ENCODE data around the gene DYRK3.

Gene DYRK3

GRCh38 chr1:206685334-206685768, 50.0 kb downstream of the DYRK3 start:
- no peaks in the 10 kb centered on the region for H3K9me3 ChIP-seq
- H3K27me3 ChIP-seq: no peaks in the 10 kb centered on the region
- peaks cover 41 to 42% of the 10 kb centered on the region in 2 experiments for H3K4me1 ChIP-seq (ENCODE audit: control insufficient read depth in 1 of 2, insufficient read depth in 1 of 2, low read depth in 1 of 2, low read length in 1 of 2)
- no peaks in the 10 kb centered on the region for H3K36me3 ChIP-seq
- TF ChIP-seq, protein P1, sequence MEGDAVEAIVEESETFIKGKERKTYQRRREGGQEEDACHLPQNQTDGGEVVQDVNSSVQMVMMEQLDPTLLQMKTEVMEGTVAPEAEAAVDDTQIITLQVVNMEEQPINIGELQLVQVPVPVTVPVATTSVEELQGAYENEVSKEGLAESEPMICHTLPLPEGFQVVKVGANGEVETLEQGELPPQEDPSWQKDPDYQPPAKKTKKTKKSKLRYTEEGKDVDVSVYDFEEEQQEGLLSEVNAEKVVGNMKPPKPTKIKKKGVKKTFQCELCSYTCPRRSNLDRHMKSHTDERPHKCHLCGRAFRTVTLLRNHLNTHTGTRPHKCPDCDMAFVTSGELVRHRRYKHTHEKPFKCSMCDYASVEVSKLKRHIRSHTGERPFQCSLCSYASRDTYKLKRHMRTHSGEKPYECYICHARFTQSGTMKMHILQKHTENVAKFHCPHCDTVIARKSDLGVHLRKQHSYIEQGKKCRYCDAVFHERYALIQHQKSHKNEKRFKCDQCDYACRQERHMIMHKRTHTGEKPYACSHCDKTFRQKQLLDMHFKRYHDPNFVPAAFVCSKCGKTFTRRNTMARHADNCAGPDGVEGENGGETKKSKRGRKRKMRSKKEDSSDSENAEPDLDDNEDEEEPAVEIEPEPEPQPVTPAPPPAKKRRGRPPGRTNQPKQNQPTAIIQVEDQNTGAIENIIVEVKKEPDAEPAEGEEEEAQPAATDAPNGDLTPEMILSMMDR (IDR thresholded peaks at IDR 0.05): no peak
- H3K4me3 ChIP-seq (ENCODE audit: low read depth in 1 of 2, low read length in 1 of 2): peak overlapping the region; percentile 65 to 82
- H3K27ac ChIP-seq: peak overlapping the region; percentile 98

DNA sequence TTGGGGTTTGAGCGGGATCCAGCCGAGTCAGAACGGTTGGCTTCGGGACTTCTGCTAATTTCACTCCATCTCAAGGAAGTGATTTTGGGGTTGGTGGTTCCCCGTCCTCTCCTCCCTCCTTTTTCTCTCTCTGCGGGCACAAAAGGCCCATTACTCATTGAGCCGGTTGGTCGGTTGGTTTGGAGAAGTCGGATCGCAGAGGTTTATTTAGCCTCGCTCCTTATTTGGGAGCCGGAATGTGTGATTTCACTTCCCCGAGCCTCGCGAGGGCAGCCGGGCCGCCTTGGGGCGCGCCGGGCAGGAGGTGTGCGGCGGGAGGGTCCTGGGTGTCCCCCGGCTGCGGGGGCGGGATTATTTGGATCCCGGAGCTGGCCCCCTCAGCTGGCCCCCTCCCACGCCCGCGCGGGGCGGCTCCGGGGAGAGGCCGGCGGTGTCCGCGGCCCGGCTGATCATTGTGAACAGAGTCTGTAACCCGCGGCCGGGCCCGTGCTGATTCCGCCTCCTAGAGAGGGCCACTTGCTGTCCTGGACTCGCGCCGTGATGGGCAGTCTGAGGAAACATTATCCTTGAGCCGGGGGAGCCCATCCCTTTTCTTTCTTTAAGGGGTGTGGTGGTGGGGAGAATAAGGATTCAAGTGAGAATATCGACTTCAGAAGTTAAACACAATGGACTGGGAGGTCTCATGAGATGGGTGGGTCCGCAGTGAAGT, 50.6 kb downstream of the DYRK3 start:
- Histone ChIP-seq H3K4me1 (ENCODE audit: control insufficient read depth in 1 of 2, insufficient read depth in 1 of 2, low read depth in 1 of 2, low read length in 1 of 2) (peaks cover 46 to 47% of the 10 kb centered on the region in 2 experiments), H3K9me3 (no peaks in the 10 kb centered on the region), H3K27ac (peak overlapping the region; percentile 98), H3K4me3 (ENCODE audit: low read depth in 1 of 2, low read length in 1 of 2) (peak overlapping the region; percentile 65 to 82), H3K36me3 (no peaks in the 10 kb centered on the region), H3K27me3 (no peaks in the 10 kb centered on the region)
- TF ChIP-seq, protein P1 (IDR thresholded peaks at IDR 0.05): no peak

DNA sequence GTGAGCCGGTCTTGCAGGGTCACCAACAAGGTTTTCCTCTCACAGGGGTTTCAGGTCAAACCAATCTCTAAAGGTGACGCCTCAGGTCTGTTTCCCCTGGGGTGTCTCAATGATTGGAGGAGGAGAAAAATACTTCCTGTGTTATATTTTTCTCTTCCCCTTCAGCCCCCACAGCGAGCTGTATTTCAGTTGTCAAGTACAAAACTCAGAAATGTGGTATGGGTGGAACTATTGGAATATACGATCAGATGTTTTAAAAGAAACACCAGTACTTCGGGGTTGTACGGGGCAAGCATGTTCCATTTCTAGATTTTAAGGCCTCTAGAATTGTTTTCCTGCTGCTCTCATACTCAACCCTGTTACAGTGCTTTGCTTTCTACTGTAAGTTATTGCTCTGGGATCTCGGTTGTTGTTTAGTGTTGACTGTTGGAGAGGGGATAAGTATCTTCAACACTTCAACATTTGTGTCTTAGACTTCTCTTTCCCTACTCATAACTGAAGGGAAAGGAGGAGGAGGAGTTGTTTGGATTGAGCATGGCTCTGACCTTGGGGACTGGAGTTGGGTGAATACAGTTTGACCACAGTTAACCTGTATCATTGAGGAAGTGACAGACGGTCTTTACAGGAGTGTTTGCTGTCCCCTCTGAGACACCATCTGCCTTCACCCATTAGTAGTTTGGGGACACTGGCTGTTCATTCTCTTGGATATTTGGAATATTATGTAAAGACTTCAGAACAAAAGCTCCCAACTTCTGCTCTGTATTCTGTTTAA, 51.3 kb downstream of the DYRK3 start:
- no peaks in the 10 kb centered on the region for H3K9me3 ChIP-seq
- TF ChIP-seq, protein P1 (IDR thresholded peaks at IDR 0.05): no peak
- peak overlapping the region; percentile 65 to 82 for H3K4me3 ChIP-seq (ENCODE audit: low read depth in 1 of 2, low read length in 1 of 2)
- H3K27ac ChIP-seq: peak overlapping the region; percentile 98
- no peaks in the 10 kb centered on the region for H3K36me3 ChIP-seq
- no peaks in the 10 kb centered on the region for H3K27me3 ChIP-seq
- peaks cover 52 to 53% of the 10 kb centered on the region in 2 experiments for H3K4me1 ChIP-seq (ENCODE audit: control insufficient read depth in 1 of 2, insufficient read depth in 1 of 2, low read depth in 1 of 2, low read length in 1 of 2)

- no peaks in the 10 kb centered on the region for H3K9me3 ChIP-seq
- peak overlapping the region; percentile 65 to 82 for H3K4me3 ChIP-seq (ENCODE audit: low read depth in 1 of 2, low read length in 1 of 2)
- peak overlapping the region; percentile 98 for H3K27ac ChIP-seq
- no peaks in the 10 kb centered on the region for H3K27me3 ChIP-seq
- H3K36me3 ChIP-seq: no peaks in the 10 kb centered on the region
- peaks cover 59% of the 10 kb centered on the region in 2 experiments for H3K4me1 ChIP-seq (ENCODE audit: control insufficient read depth in 1 of 2, insufficient read depth in 1 of 2, low read depth in 1 of 2, low read length in 1 of 2)
- TF ChIP-seq, protein P1 (IDR thresholded peaks at IDR 0.05): no peak
Measured at GRCh38 chr1:206687251-206687914, 52.0 kb downstream of the DYRK3 start.

GRCh38 chr1:206687915-206688442, 52.6 kb downstream of the DYRK3 start:
- peak overlapping the region in 1 of 2 experiments; percentile 82 for H3K4me3 ChIP-seq (ENCODE audit: low read depth in 1 of 2, low read length in 1 of 2)
- H3K4me1 ChIP-seq (ENCODE audit: control insufficient read depth in 1 of 2, insufficient read depth in 1 of 2, low read depth in 1 of 2, low read length in 1 of 2): peaks cover 62 to 65% of the 10 kb centered on the region in 2 experiments
- no peaks in the 10 kb centered on the region for H3K27me3 ChIP-seq
- peak overlapping the region; percentile 98 for H3K27ac ChIP-seq
- H3K9me3 ChIP-seq: no peaks in the 10 kb centered on the region
- TF ChIP-seq, protein P1 (IDR thresholded peaks at IDR 0.05): no peak
- H3K36me3 ChIP-seq: peaks cover 4% of the 10 kb centered on the region
